Spleen (tissue), 3 donors: ENCODE measurements around the gene OR2A42.
"Not testable (repeated sequence)": the region's sequence is repeated elsewhere in the genome, so short reads cannot be mapped to it uniquely, and the experiment has no call there.

Experiments
- POLR2A ChIP-seq, 3 donors: fragments of 450-650 bp; IDR thresholded peaks; one replicate each; pipeline ENCODE4 v1.5.1; 2017; ENCODE audit warnings: antibody characterized with exemption in 3 of 3, mild to moderate bottlenecking in 1 of 3
- POLR2AphosphoS5 ChIP-seq, 3 donors: sonication (generic); formaldehyde crosslinking; IDR thresholded peaks; one replicate each; pipeline ENCODE4 v1.5.1; 2017; ENCODE audit warnings: antibody characterized with exemption in 3 of 3

- TF ChIP-seq POLR2AphosphoS5, POLR2A (IDR thresholded peaks at IDR 0.05): not testable (repeated sequence)
Observed at GRCh38 chr7:144259067-144259466, 19.7 kb upstream of the OR2A42 start.
